GM23248 (cell line): Measurements from ENCODE around the gene DPY19L1. TPM values are rescaled to one million over a fixed set of nuclear protein-coding genes. Genes with fewer than 3 reads are reported as not detected.
"Not testable (repeated sequence)": the region's sequence is repeated elsewhere in the genome, so short reads cannot be mapped to it uniquely, and the experiment has no call there.

Experiments used
- DNase-seq: peaks from one replicate; pipeline ENCODE4 v3.0.0-alpha.2; 2015
- H2AFZ ChIP-seq: fragments of 200-600 bp; sonication (generic); 2 replicates; pipeline ENCODE4 v1.6.1; 2016; ENCODE audit warnings: antibody characterized with exemption
- H3F3A ChIP-seq: fragments of 200-600 bp; sonication (generic); 2 replicates; pipeline ENCODE4 v1.6.1; 2016; ENCODE audit warnings: mild to moderate bottlenecking, antibody characterized with exemption, mixed run types; ENCODE audit not compliant: insufficient read depth
- H3K27ac ChIP-seq: fragments of 200-600 bp; sonication (generic); 2 replicates; pipeline ENCODE4 v1.5.1; 2016; ENCODE audit warnings: mild to moderate bottlenecking
- H3K27me3 ChIP-seq: fragments of 200-600 bp; sonication (generic); replicated peaks from 2 replicates; pipeline ENCODE4 v1.6.1; 2016; ENCODE audit warnings: mild to moderate bottlenecking; ENCODE audit not compliant: insufficient read depth
- H3K36me3 ChIP-seq: fragments of 200-600 bp; sonication (generic); 2 replicates; pipeline ENCODE4 v1.6.1; 2016; ENCODE audit warnings: low read depth, mild to moderate bottlenecking
- H3K4me1 ChIP-seq: fragments of 200-600 bp; sonication (generic); 2 replicates; pipeline ENCODE4 v1.6.1; 2016; ENCODE audit warnings: mild to moderate bottlenecking; ENCODE audit not compliant: insufficient read depth
- H3K4me2 ChIP-seq: fragments of 200-600 bp; sonication (generic); one replicate; pipeline ENCODE4 v1.6.1; 2016; ENCODE audit warnings: mild to moderate bottlenecking; ENCODE audit not compliant: unreplicated experiment
- H3K4me3 ChIP-seq: fragments of 200-600 bp; sonication (generic); 2 replicates; pipeline ENCODE4 v1.5.1; 2016; ENCODE audit warnings: mild to moderate bottlenecking
- H3K79me2 ChIP-seq: fragments of 200-600 bp; sonication (generic); 2 replicates; pipeline ENCODE4 v1.6.1; 2016; ENCODE audit warnings: mild to moderate bottlenecking; ENCODE audit not compliant: insufficient read depth
- H3K9ac ChIP-seq: fragments of 200-600 bp; sonication (generic); 2 replicates; pipeline ENCODE4 v1.6.1; 2016; ENCODE audit warnings: mild to moderate bottlenecking
- H3K9me2 ChIP-seq: fragments of 200-600 bp; sonication (generic); 2 replicates; pipeline ENCODE4 v1.6.1; 2016; ENCODE audit warnings: mixed run types, mild to moderate bottlenecking, moderate library complexity; ENCODE audit not compliant: insufficient read depth
- H3K9me3 ChIP-seq: fragments of 200-600 bp; sonication (generic); one replicate; pipeline ENCODE4 v1.6.1; 2017; ENCODE audit warnings: low read depth
- H4K20me1 ChIP-seq: fragments of 200-600 bp; sonication (generic); 2 replicates; pipeline ENCODE4 v1.6.0; 2016; ENCODE audit not compliant: insufficient read depth
- EZH2 ChIP-seq: fragments of 200-600 bp; sonication (generic); IDR thresholded peaks from 2 replicates; pipeline ENCODE4 v1.6.1; 2018; ENCODE audit warnings: antibody characterized with exemption, mild to moderate bottlenecking; ENCODE audit not compliant: insufficient read depth, poor library complexity, severe bottlenecking
- EZH2phosphoT487 ChIP-seq: fragments of 200-600 bp; sonication (generic); IDR thresholded peaks from 2 replicates; pipeline ENCODE4 v1.6.1; 2018; ENCODE audit warnings: antibody characterized with exemption, moderate library complexity, mild to moderate bottlenecking, low read depth; ENCODE audit not compliant: insufficient read depth
- WGBS, 2 experiments: methylation state at CpG; one replicate each; pipeline ENCODE4 v1.1.6; 2015 to 2017; ENCODE audit warnings: low lambda C conversion rate in 2 of 2, low coverage in 1 of 2; ENCODE audit errors: missing lambda C conversion rate in 2 of 2; 5-methylcytosine and 5-hydroxymethylcytosine counted together
- in situ Hi-C: fragments of 300-500 bp; cut with MboI; formaldehyde crosslinking; loops from 2 replicates; pipeline ENCODE4 v1.15.0; 2020
- polyA plus RNA-seq: library from polyadenylated mRNA; unstranded; fragments of >200 nt; fragmentation: Nextera tagmentation; extraction: Ambion mirVana; gene quantifications from 2 replicates; pipeline ENCODE4 v1.2.1, GENCODE V29; 2016
- total RNA-seq: library from RNA; depleted of rRNA; stranded (reverse); fragments of >200 nt; shearing (Covaris generic); gene quantifications from 2 replicates; pipeline ENCODE4 v1.2.3, GENCODE V29; 2014

Gene DPY19L1
- total and polyA plus RNA-seq, 2 experiments from 2014 or later, result 3.0 to 33.8 TPM

- no peaks in the 10 kb centered on the region for H3K36me3 ChIP-seq
- no peak overlapping the region for H3K9ac ChIP-seq
- H3K9me3 ChIP-seq, result no peaks in the 10 kb centered on the region
- 73 to 76% methylated on average over 3 of the region's 3 CpGs for WGBS, 2 experiments
- no peaks in the 10 kb centered on the region for H3K27me3 ChIP-seq
- no peak overlapping the region for H3K4me3 ChIP-seq
- H3F3A ChIP-seq, result no peaks in the 10 kb centered on the region
- H3K9me2 ChIP-seq, result no peaks in the 10 kb centered on the region
- H3K79me2 ChIP-seq, result no peaks in the 10 kb centered on the region
- TF ChIP-seq EZH2phosphoT487 (no peak), EZH2 (no peak)
- no peaks in the 10 kb centered on the region for H4K20me1 ChIP-seq
- no peaks in the 10 kb centered on the region for H3K4me1 ChIP-seq
- no peak for DNase-seq
- no peak overlapping the region for H3K27ac ChIP-seq
- in situ Hi-C loops, result no loop called here
- H3K4me2 ChIP-seq, result no peak overlapping the region
- no peak overlapping the region for H2AFZ ChIP-seq
Measured at GRCh38 chr7:34982371-34983019, 54.8 kb downstream of the DPY19L1 start.

GRCh38 chr7:34979124-34979523, 58.2 kb downstream of the DPY19L1 start:
- H2AFZ ChIP-seq, H3F3A ChIP-seq, H3K9me3 ChIP-seq, DNase-seq, H3K4me2 ChIP-seq, H3K79me2 ChIP-seq, H3K36me3 ChIP-seq, H3K27me3 ChIP-seq, H3K9ac ChIP-seq, H3K4me1 ChIP-seq, H4K20me1 ChIP-seq, H3K27ac ChIP-seq, in situ Hi-C loops, H3K9me2 ChIP-seq, H3K4me3 ChIP-seq: not testable (repeated sequence)
- 96 to 100% methylated on average over 2 of the region's 2 CpGs for WGBS, 2 experiments

GRCh38 chr7:34973400-34973760, 63.9 kb downstream of the DPY19L1 start:
- H3K9me2 ChIP-seq, result no peaks in the 10 kb centered on the region
- no peak overlapping the region for H3K9ac ChIP-seq
- H3K4me1 ChIP-seq, result no peaks in the 10 kb centered on the region
- H3K27ac ChIP-seq, result no peak overlapping the region
- DNase-seq, result no peak
- no peaks in the 10 kb centered on the region for H3F3A ChIP-seq
- no peaks in the 10 kb centered on the region for H3K79me2 ChIP-seq
- no peak overlapping the region for H3K4me3 ChIP-seq
- TF ChIP-seq EZH2phosphoT487, result no peak
- no peak for TF ChIP-seq EZH2
- H3K36me3 ChIP-seq, result 0 out of 2 replicates have a peak, but pooled peaks cover 2% of the 10 kb centered on the region
- H3K9me3 ChIP-seq, result no peaks in the 10 kb centered on the region
- no peaks in the 10 kb centered on the region for H3K27me3 ChIP-seq
- WGBS, 2 experiments, result 55 to 56% methylated on average over 3 of the region's 3 CpGs
- H2AFZ ChIP-seq, result no peak overlapping the region
- H3K4me2 ChIP-seq, result no peak overlapping the region
- in situ Hi-C loops, result no loop called here
- H4K20me1 ChIP-seq, result no peaks in the 10 kb centered on the region

- H3K9me2 ChIP-seq, H3K9ac ChIP-seq, H3K36me3 ChIP-seq, H3K4me3 ChIP-seq, DNase-seq, H3K9me3 ChIP-seq, H3K27me3 ChIP-seq, H3K4me2 ChIP-seq, in situ Hi-C loops, H3K4me1 ChIP-seq, H3K79me2 ChIP-seq, H3F3A ChIP-seq, H4K20me1 ChIP-seq, H2AFZ ChIP-seq, H3K27ac ChIP-seq: not testable (repeated sequence)
- 94% methylated on average over 1 of the region's 1 CpG for WGBS, 2 experiments
Measured at GRCh38 chr7:34972739-34973399, 64.4 kb downstream of the DPY19L1 start.

- WGBS, 2 experiments, result no CpG with 5 or more reads among the region's 1 CpG
- H3K9ac ChIP-seq, H4K20me1 ChIP-seq, H3K4me3 ChIP-seq, in situ Hi-C loops, H2AFZ ChIP-seq, DNase-seq, H3F3A ChIP-seq, H3K36me3 ChIP-seq, H3K9me3 ChIP-seq, H3K9me2 ChIP-seq, H3K4me1 ChIP-seq, H3K4me2 ChIP-seq, H3K27me3 ChIP-seq, H3K27ac ChIP-seq, H3K79me2 ChIP-seq: not testable (repeated sequence)
Measured at GRCh38 chr7:34967818-34968217, 69.5 kb downstream of the DPY19L1 start.

GRCh38 chr7:34966504-34966903, 70.8 kb downstream of the DPY19L1 start:
- H3K4me1 ChIP-seq, H4K20me1 ChIP-seq, H3K79me2 ChIP-seq, H2AFZ ChIP-seq, H3K9me3 ChIP-seq, in situ Hi-C loops, H3K27me3 ChIP-seq, H3F3A ChIP-seq, DNase-seq, H3K36me3 ChIP-seq, H3K4me3 ChIP-seq, H3K27ac ChIP-seq, H3K4me2 ChIP-seq, H3K9ac ChIP-seq, H3K9me2 ChIP-seq: not testable (repeated sequence)
- WGBS, 2 experiments, result 94 to 97% methylated on average over 3 of the region's 3 CpGs
